Breast epithelium (tissue), 4 donors: ENCODE measurements around the gene NFIX. TPM values are rescaled to one million over a fixed set of nuclear protein-coding genes. Genes with fewer than 3 reads are reported as not detected.

Experiments used
- DNase-seq, 2 donors: peaks; one replicate each; pipeline ENCODE4 v3.0.0-alpha.2; 2019; ENCODE audit warnings: low spot score in 2 of 2
- H3K27ac ChIP-seq, 2 donors: fragments of 200-600 bp; sonication (generic) in 1 of 2; one replicate each; pipeline ENCODE4 v1.5.1; 2016 to 2019; ENCODE audit warnings: mild to moderate bottlenecking in 1 of 2
- H3K27me3 ChIP-seq, 2 donors: fragments of 200-600 bp; sonication (generic) in 1 of 2; one replicate each; pipeline versions ENCODE4 v1.5.1 to v1.6.0; 2017 to 2019; ENCODE audit warnings: control low read depth in 1 of 2, mild to moderate bottlenecking in 1 of 2
- H3K36me3 ChIP-seq: fragments of 200-600 bp; one replicate; pipeline ENCODE4 v1.5.1; 2019
- H3K4me1 ChIP-seq, 2 donors: fragments of 200-600 bp; sonication (generic); one replicate each; pipeline ENCODE4 v1.5.1; 2016 to 2019; ENCODE audit warnings: control low read depth in 1 of 2
- H3K4me3 ChIP-seq, 3 donors: fragments of 200-600 bp; sonication (generic); 1 replicate in 2 of 3; 2 replicates in 1 of 3; pipeline ENCODE4 v1.5.1; 2016 to 2019; ENCODE audit warnings: mild to moderate bottlenecking in 3 of 3, moderate library complexity in 2 of 3
- H3K9me3 ChIP-seq, 2 donors: fragments of 200-600 bp; sonication (generic) in 1 of 2; one replicate each; pipeline ENCODE4 v1.5.1; 2016 to 2019; ENCODE audit warnings: control low read depth in 1 of 2
- POLR2A ChIP-seq: fragments of 450-650 bp; IDR thresholded peaks from one replicate; pipeline ENCODE4 v1.6.1; 2016; ENCODE audit warnings: antibody characterized with exemption, mild to moderate bottlenecking, moderate library complexity
- POLR2AphosphoS5 ChIP-seq, 3 donors: sonication (generic); formaldehyde crosslinking; IDR thresholded peaks; one replicate each; pipeline ENCODE4 v1.6.1; 2017; ENCODE audit warnings: antibody characterized with exemption in 3 of 3
- intact Hi-C: fragments of 100-400 bp; cut with DNase I; formaldehyde crosslinking; loops from one replicate; pipeline ENCODE4 v1.15.1; 2023; ENCODE audit warnings: low total_unique reads
- total RNA-seq, 3 donors: library from RNA; depleted of rRNA; stranded (reverse); fragments of >200 nt; gene quantifications; one replicate each; pipeline ENCODE4 v1.1.0, GENCODE V29; 2016
- TF ChIP-seq, protein P1 (sequence below), 3 donors: fragments of 450-650 bp; IDR thresholded peaks; one replicate each; pipeline ENCODE4 v1.5.1; 2016 to 2017; ENCODE audit warnings: antibody characterized with exemption in 3 of 3, mild to moderate bottlenecking in 3 of 3, moderate library complexity in 3 of 3

Gene NFIX
- total RNA-seq, 3 donors from 2014 or later: 43.6 to 53.9 (median 52.8) TPM

DNA sequence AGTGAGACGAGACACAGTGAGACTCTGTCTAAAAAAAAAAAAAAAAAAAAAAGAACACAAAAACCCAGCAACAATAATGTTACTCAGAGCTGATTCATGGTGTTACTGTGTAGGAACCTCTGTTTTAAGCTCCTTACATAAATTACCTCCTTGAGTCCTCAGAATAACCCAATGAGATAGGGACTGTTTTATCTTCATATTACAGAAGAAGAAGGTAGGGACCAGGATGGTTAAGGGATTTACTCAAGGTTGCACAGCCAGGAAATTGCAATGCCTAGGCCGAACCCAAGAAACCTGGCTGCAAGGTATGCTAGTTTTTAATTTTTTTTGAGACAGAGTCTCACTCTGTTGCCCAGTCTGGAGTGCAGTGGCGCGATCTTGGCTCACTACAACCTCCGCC lies 27.4 kb upstream of the NFIX start:
- H3K9me3 ChIP-seq: no peaks in the 10 kb centered on the region

DNA sequence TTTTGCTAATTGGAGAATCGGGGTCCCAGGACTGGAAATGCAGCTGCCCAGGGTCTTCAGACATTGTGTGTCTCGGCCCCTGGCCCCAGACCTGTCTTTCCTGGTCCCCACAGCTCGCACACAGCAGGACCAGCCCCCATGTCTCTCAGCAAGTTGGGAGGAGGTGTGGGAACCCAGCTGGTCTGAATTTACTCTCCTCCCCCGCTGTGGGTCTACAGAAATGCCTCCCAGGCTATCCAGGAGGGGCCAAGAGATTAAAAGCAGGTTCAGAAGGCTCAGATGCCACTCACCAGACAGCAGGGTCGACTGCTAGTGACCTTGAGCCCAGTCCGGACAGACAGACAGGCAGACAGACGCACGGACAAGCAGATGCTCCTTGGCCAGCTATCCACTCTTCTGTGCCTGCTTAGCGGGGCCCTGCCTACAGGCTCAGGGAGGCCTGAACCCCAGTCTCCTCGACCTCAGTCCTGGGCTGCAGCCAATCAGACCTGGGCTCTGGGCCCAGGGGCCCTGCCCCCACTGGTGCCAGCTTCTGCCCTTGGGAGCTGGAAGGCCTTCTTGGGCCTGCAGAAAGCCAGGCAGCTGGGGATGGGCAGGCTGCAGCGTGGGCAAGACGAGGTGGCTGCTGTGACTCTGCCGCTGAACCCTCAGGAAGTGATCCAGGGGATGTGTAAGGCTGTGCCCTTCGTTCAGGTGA lies 25.8 kb upstream of the NFIX start, which contains the start of gene DAND5:
TSS of gene DAND5 (plus strand) at position 285 of the 697 bp plus-strand sequence. CDS start at position 370, 85 bp downstream.
- Histone ChIP-seq H3K4me3 (no peak within 1 kb of the TSS), H3K27me3 (no peaks in the 10 kb centered on the region), H3K4me1 (no peaks in the 10 kb centered on the region), H3K36me3 (no peaks in the 10 kb centered on the region), H3K27ac (no peak within 1 kb of the TSS), H3K9me3 (no peaks in the 10 kb centered on the region)
- TF ChIP-seq, protein P1, sequence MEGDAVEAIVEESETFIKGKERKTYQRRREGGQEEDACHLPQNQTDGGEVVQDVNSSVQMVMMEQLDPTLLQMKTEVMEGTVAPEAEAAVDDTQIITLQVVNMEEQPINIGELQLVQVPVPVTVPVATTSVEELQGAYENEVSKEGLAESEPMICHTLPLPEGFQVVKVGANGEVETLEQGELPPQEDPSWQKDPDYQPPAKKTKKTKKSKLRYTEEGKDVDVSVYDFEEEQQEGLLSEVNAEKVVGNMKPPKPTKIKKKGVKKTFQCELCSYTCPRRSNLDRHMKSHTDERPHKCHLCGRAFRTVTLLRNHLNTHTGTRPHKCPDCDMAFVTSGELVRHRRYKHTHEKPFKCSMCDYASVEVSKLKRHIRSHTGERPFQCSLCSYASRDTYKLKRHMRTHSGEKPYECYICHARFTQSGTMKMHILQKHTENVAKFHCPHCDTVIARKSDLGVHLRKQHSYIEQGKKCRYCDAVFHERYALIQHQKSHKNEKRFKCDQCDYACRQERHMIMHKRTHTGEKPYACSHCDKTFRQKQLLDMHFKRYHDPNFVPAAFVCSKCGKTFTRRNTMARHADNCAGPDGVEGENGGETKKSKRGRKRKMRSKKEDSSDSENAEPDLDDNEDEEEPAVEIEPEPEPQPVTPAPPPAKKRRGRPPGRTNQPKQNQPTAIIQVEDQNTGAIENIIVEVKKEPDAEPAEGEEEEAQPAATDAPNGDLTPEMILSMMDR (IDR thresholded peaks at IDR 0.05): no peak
- TF ChIP-seq POLR2AphosphoS5 (IDR thresholded peaks at IDR 0.05): no peak
- TF ChIP-seq POLR2A: no peak
- no peak for DNase-seq
- intact Hi-C loops: no loop called here

More for the DNA sequence above, 27.4 kb upstream of the NFIX start:
- H3K4me3 ChIP-seq: no peak overlapping the region
- H3K27ac ChIP-seq: no peak overlapping the region
- DNase-seq: no peak
- H3K4me1 ChIP-seq: no peaks in the 10 kb centered on the region
- intact Hi-C loops: no loop called here
- H3K27me3 ChIP-seq: no peaks in the 10 kb centered on the region
- H3K36me3 ChIP-seq: no peaks in the 10 kb centered on the region
- TF ChIP-seq POLR2AphosphoS5 (IDR thresholded peaks at IDR 0.05) (no peak), POLR2A (no peak)
- TF ChIP-seq, protein P1 (IDR thresholded peaks at IDR 0.05): no peak

DNA sequence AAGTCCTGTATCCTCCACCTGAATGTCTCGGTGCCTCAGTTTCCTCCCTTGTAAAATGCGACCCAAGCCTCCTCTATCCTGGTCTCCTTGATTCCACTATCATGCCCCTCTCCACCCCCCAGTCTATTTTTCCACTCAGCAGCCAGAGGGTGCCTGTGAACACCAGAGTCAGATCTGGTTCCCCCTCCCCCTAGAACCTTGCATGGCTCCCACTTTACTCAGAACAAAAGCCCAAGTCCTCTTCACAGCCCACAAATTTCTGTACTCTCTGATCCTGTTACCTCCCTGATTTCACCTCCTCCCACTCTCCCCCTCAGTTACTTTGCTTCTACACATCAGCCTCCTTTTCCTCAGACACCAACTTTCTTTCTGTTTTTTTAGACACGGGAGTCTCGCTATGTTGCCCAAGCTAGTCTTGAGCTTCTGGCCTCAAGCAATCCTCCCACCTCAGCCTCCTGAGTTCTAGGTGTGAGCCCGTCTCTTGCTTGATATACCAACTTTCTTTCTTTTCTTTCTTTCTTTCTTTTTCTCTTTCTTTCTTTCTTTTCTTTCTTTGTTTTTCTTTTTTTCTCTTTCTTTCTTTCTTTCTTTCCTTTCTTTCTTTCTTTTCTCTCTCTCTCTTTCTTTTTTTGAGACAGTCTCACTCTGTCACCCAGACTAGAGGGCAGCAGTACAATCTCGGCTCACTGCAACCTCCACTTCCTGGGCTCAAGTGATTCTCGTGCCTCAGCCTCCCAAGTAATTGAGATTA lies 25.0 kb upstream of the NFIX start:
- no peak overlapping the region for H3K4me3 ChIP-seq
- TF ChIP-seq POLR2AphosphoS5 (IDR thresholded peaks at IDR 0.05): no peak
- no peak for TF ChIP-seq POLR2A
- TF ChIP-seq, protein P1 (IDR thresholded peaks at IDR 0.05): no peak
- H3K36me3 ChIP-seq: no peaks in the 10 kb centered on the region
- H3K27me3 ChIP-seq: no peaks in the 10 kb centered on the region
- H3K4me1 ChIP-seq: no peaks in the 10 kb centered on the region
- no peak for DNase-seq
- no peaks in the 10 kb centered on the region for H3K9me3 ChIP-seq
- H3K27ac ChIP-seq: no peak overlapping the region
- intact Hi-C loops: no loop called here

DNA sequence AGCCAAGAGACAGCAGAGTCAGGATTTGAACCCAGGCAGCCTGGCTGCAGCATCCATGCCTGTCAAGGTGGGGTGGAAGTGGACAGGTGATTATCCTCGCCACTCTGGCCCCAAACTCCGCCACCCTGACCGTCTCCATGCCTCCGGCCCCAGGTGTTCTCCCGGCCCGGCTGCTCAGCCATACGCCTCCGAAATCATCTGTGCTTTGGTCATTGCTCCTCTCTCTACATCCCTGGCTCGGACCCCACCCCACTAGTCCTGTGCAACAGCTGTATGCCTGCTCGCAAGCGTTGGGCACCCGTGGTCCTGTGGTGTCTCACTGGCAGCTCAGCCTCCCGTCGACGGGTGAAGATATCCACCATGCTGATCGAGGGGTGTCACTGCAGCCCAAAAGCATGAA lies 22.0 kb upstream of the NFIX start:
- no peaks in the 10 kb centered on the region for H3K9me3 ChIP-seq
- H3K4me1 ChIP-seq: no peaks in the 10 kb centered on the region
- TF ChIP-seq POLR2AphosphoS5 (IDR thresholded peaks at IDR 0.05) (no peak), POLR2A (no peak)
- TF ChIP-seq, protein P1 (IDR thresholded peaks at IDR 0.05): no peak
- DNase-seq: no peak
- intact Hi-C loops: no loop called here
- no peak overlapping the region for H3K4me3 ChIP-seq
- H3K36me3 ChIP-seq: no peaks in the 10 kb centered on the region
- no peak overlapping the region for H3K27ac ChIP-seq
- no peaks in the 10 kb centered on the region for H3K27me3 ChIP-seq
